Mesenchymal stem cell (in vitro differentiated cells and primary cell): ENCODE results near the gene POLR2H.

Experiments
- DNase-seq: peaks from one replicate; pipeline ENCODE4 v3.0.0-alpha.2; 2013
- H2AFZ ChIP-seq: one replicate; pipeline ENCODE4 v1.6.1; 2013; ENCODE audit warnings: low read depth, mild to moderate bottlenecking, control low read depth, inconsistent platforms, low read length, moderate library complexity
- H2AK5ac ChIP-seq: 2 replicates; pipeline ENCODE4 v1.6.1; 2013; ENCODE audit warnings: low read length, moderate library complexity, mild to moderate bottlenecking, inconsistent platforms; ENCODE audit not compliant: severe bottlenecking
- H2BK120ac ChIP-seq: one replicate; pipeline ENCODE4 v1.6.1; 2013; ENCODE audit warnings: low read depth, mild to moderate bottlenecking, inconsistent platforms, low read length, moderate library complexity
- H2BK12ac ChIP-seq, 2 experiments: one replicate each; pipeline ENCODE4 v1.6.1; 2013; ENCODE audit warnings: inconsistent platforms in 2 of 2, low read length in 2 of 2, mild to moderate bottlenecking in 2 of 2, moderate library complexity in 2 of 2, control low read depth in 1 of 2
- H2BK15ac ChIP-seq: one replicate; pipeline ENCODE4 v1.6.1; 2013; ENCODE audit warnings: mild to moderate bottlenecking, low read depth, inconsistent platforms; ENCODE audit not compliant: poor library complexity, severe bottlenecking
- H2BK5ac ChIP-seq: 2 replicates; pipeline ENCODE4 v1.6.1; 2013; ENCODE audit warnings: low read depth, mild to moderate bottlenecking, low read length, control low read depth, inconsistent platforms; ENCODE audit not compliant: poor library complexity, severe bottlenecking
- H3K14ac ChIP-seq, 2 experiments: one replicate each; pipeline ENCODE4 v1.6.1; 2013; ENCODE audit warnings: inconsistent platforms in 2 of 2, low read length in 2 of 2, control low read depth in 1 of 2, mild to moderate bottlenecking in 1 of 2, moderate library complexity in 1 of 2
- H3K18ac ChIP-seq, 2 experiments: one replicate each; pipeline ENCODE4 v1.6.1; 2013; ENCODE audit warnings: inconsistent platforms in 2 of 2, low read length in 2 of 2, control low read depth in 1 of 2, low read depth in 1 of 2, mild to moderate bottlenecking in 1 of 2
- H3K23ac ChIP-seq, 2 experiments: one replicate each; pipeline ENCODE4 v1.6.1; 2013; ENCODE audit warnings: inconsistent platforms in 2 of 2, low read length in 2 of 2, mild to moderate bottlenecking in 2 of 2, moderate library complexity in 2 of 2, control low read depth in 1 of 2
- H3K27ac ChIP-seq: 2 replicates; pipeline ENCODE4 v1.5.1; 2013; ENCODE audit warnings: mild to moderate bottlenecking, moderate library complexity, low read length, control low read depth, inconsistent platforms; ENCODE audit not compliant: poor library complexity, severe bottlenecking
- H3K27me3 ChIP-seq, 2 experiments: 2 replicates each; pipeline versions ENCODE4 v1.6.1 to v1.7.0; 2013; ENCODE audit warnings: low read length in 2 of 2, mild to moderate bottlenecking in 2 of 2, moderate library complexity in 2 of 2, control low read depth in 1 of 2, inconsistent platforms in 1 of 2; ENCODE audit not compliant: control insufficient read depth in 1 of 2, insufficient read depth in 1 of 2
- H3K36me3 ChIP-seq, 2 experiments: 2 replicates each; pipeline versions ENCODE4 v1.6.1 to v1.7.0; 2013; ENCODE audit warnings: low read length in 2 of 2, control low read depth in 1 of 2, inconsistent platforms in 1 of 2, low read depth in 1 of 2, mild to moderate bottlenecking in 1 of 2; ENCODE audit not compliant: insufficient read depth in 2 of 2, control insufficient read depth in 1 of 2
- H3K4ac ChIP-seq, 2 experiments: one replicate each; pipeline ENCODE4 v1.6.1; 2013; ENCODE audit warnings: inconsistent platforms in 2 of 2, low read length in 2 of 2, mild to moderate bottlenecking in 2 of 2, moderate library complexity in 2 of 2, control low read depth in 1 of 2, low read depth in 1 of 2
- H3K4me1 ChIP-seq: 2 replicates; pipeline ENCODE4 v1.6.1; 2013; ENCODE audit warnings: low read depth, low read length, control low read depth; ENCODE audit not compliant: control insufficient read depth, insufficient read depth
- H3K4me2 ChIP-seq: 2 replicates; pipeline ENCODE4 v1.6.1; 2013; ENCODE audit warnings: low read length, mild to moderate bottlenecking, inconsistent platforms; ENCODE audit not compliant: poor library complexity, severe bottlenecking
- H3K4me3 ChIP-seq, 2 experiments: 2 replicates each; pipeline versions ENCODE4 v1.5.1 to v1.7.0; 2013; ENCODE audit warnings: low read length in 2 of 2, mild to moderate bottlenecking in 2 of 2, control low read depth in 1 of 2, low read depth in 1 of 2; ENCODE audit not compliant: insufficient read depth in 1 of 2
- H3K79me1 ChIP-seq: replicated peaks from 2 replicates; pipeline ENCODE4 v1.6.1; 2013; ENCODE audit warnings: mild to moderate bottlenecking, control low read depth, low read length, inconsistent platforms; ENCODE audit not compliant: poor library complexity, severe bottlenecking
- H3K9ac ChIP-seq: 2 replicates; pipeline ENCODE4 v1.7.0; 2013; ENCODE audit warnings: mild to moderate bottlenecking, low read length, moderate library complexity
- H3K9me3 ChIP-seq: 2 replicates; pipeline ENCODE4 v1.7.0; 2013; ENCODE audit warnings: mild to moderate bottlenecking, low read length; ENCODE audit not compliant: control insufficient read depth
- H4K8ac ChIP-seq: one replicate; pipeline ENCODE4 v1.6.1; 2013; ENCODE audit warnings: inconsistent platforms, mild to moderate bottlenecking, low read length, moderate library complexity
- H4K91ac ChIP-seq: one replicate; pipeline ENCODE4 v1.6.1; 2013; ENCODE audit warnings: mild to moderate bottlenecking, low read length, inconsistent platforms
- WGBS: methylation state at CpG from one replicate; pipeline ENCODE4 v1.1.7; 2013; ENCODE audit warnings: mixed read lengths; 5-methylcytosine and 5-hydroxymethylcytosine counted together

POLR2H gene

DNA sequence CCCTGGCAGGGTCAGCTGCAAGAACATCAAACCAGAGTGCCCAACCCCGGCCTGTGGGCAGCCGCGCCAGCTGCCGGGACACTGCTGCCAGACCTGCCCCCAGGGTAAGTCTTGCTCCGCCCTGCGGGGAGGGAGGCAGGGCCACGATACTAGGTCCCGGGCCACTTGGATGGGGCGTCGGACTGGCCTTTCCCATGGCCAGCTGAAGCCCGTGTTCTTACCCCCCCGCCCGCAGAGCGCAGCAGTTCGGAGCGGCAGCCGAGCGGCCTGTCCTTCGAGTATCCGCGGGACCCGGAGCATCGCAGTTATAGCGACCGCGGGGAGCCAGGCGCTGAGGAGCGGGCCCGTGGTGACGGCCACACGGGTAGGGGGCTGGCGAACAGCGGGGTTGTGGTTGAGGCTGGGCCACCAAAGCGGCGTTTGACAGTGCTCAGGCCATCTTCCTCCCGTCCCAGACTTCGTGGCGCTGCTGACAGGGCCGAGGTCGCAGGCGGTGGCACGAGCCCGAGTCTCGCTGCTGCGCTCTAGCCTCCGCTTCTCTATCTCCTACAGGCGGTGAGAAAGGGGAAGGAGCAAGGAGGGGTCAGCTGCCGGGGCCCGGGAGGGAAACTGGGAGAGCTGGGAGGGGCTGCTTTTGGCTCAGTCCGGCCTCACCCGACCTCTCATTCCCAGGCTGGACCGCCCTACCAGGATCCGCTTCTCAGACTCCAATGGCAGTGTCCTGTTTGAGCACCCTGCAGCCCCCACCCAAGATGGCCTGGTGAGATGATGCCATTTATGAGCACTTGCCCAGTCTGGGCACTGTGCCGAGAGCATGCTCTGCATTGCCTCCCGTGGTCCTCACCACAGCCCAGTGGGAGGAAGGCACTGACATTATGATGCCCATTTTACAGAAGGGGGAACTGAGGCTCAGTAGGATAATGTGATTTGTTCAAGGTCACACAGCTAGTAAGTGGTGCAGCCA is 20.0 kb downstream of the POLR2H start:
- 8% methylated on average over 42 of the region's 55 CpGs for WGBS
- no peaks in the 10 kb centered on the region for H3K36me3 ChIP-seq
- H3K14ac ChIP-seq, result no peak overlapping the region

DNA sequence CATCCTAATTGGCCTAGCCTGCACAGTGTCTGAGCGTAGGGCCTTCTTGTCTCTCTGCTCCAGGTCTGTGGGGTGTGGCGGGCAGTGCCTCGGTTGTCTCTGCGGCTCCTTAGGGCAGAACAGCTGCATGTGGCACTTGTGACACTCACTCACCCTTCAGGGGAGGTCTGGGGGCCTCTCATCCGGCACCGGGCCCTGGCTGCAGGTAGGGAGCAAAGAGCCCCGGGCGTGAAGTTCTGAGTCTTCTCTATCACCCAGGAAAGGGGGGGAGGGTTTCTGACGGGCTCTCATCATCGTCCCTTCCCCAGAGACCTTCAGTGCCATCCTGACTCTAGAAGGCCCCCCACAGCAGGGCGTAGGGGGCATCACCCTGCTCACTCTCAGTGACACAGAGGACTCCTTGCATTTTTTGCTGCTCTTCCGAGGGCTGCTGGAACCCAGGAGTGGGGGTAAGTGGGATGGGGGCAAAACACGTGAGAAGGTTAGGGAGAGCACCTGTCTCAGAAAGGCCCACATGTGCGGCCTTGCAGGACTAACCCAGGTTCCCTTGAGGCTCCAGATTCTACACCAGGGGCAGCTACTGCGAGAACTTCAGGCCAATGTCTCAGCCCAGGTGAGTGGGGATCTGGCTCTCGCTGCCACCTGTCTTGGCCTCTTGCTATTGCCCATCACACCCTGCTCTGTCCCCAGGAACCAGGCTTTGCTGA is 21.0 kb downstream of the POLR2H start:
- no peak overlapping the region for H3K4me2 ChIP-seq
- no peak overlapping the region for H2AK5ac ChIP-seq
- H2BK5ac ChIP-seq, result no peak overlapping the region
- H2BK15ac ChIP-seq, result no peak overlapping the region
- no peaks in the 10 kb centered on the region for H3K36me3 ChIP-seq
- no peak overlapping the region for H3K4me3 ChIP-seq
- H4K8ac ChIP-seq, result no peak overlapping the region
- H2BK12ac ChIP-seq, result no peak overlapping the region
- H3K4me1 ChIP-seq, result peaks cover 22% of the 10 kb centered on the region
- no peak overlapping the region for H2AFZ ChIP-seq
- H3K27ac ChIP-seq, result no peak overlapping the region
- H4K91ac ChIP-seq, result no peak overlapping the region
- H3K14ac ChIP-seq, result no peak overlapping the region
- no peak for DNase-seq
- no peak overlapping the region for H2BK120ac ChIP-seq
- no peaks in the 10 kb centered on the region for H3K9me3 ChIP-seq
- H3K18ac ChIP-seq, result no peak overlapping the region
- WGBS, result 80% methylated on average over 14 of the region's 16 CpGs
- peaks cover 29 to 76% of the 10 kb centered on the region in 2 experiments for H3K27me3 ChIP-seq
- no peak overlapping the region for H3K4ac ChIP-seq
- H3K79me1 ChIP-seq, result no peaks in the 10 kb centered on the region
- H3K9ac ChIP-seq, result no peak overlapping the region
- H3K23ac ChIP-seq, result no peak overlapping the region

More for the DNA sequence above, 20.0 kb downstream of the POLR2H start:
- peak overlapping the region; percentile 3 to 69 for H3K4me3 ChIP-seq
- H3K23ac ChIP-seq, result peak overlapping the region in 1 of 2 experiments; percentile 98
- H2BK120ac ChIP-seq, result no peak overlapping the region
- no peak overlapping the region for H3K4ac ChIP-seq
- peak overlapping the region in 1 of 2 experiments; percentile 55 for H3K18ac ChIP-seq
- H3K4me2 ChIP-seq, result peak overlapping the region; percentile 30
- H3K9ac ChIP-seq, result no peak overlapping the region
- peaks cover 22% of the 10 kb centered on the region for H3K4me1 ChIP-seq
- no peak overlapping the region for H2AK5ac ChIP-seq
- no peak overlapping the region for H2AFZ ChIP-seq
- H2BK15ac ChIP-seq, result no peak overlapping the region
- H4K91ac ChIP-seq, result no peak overlapping the region
- DNase-seq, result peak; percentile 39
- no peaks in the 10 kb centered on the region for H3K79me1 ChIP-seq
- H3K27me3 ChIP-seq, result peaks cover 34 to 76% of the 10 kb centered on the region in 2 experiments
- no peak overlapping the region for H2BK12ac ChIP-seq
- no peaks in the 10 kb centered on the region for H3K9me3 ChIP-seq
- H4K8ac ChIP-seq, result no peak overlapping the region
- no peak overlapping the region for H3K27ac ChIP-seq
- H2BK5ac ChIP-seq, result no peak overlapping the region

DNA sequence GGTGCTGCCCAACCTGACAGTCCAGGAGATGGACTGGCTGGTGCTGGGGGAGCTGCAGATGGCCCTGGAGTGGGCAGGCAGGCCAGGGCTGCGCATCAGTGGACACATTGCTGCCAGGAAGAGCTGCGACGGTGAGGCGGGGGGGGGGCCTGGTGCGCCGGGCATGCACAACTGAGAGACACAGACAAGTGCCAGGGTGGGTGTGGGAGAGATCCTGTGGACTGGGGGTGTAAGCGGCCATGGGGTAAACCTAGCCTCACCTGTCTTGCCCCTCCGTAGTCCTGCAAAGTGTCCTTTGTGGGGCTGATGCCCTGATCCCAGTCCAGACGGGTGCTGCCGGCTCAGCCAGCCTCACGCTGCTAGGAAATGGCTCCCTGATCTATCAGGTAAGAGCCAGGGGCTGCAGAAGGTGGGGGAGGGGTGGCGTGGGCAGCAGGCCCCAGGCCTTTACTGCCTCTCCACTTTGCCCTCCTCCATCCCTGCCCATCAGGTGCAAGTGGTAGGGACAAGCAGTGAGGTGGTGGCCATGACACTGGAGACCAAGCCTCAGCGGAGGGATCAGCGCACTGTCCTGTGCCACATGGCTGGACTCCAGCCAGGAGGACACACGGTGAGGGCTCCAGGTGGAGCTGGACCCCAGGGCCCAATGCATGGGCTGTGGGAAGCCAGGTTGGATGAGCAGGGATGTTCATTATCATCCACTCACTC is 21.7 kb downstream of the POLR2H start:
- Histone ChIP-seq H3K27me3 (peaks cover 29 to 75% of the 10 kb centered on the region in 2 experiments), H3K27ac (no peak overlapping the region), H2BK12ac (no peak overlapping the region), H4K91ac (no peak overlapping the region), H3K4ac (no peak overlapping the region), H3K14ac (no peak overlapping the region), H2BK120ac (no peak overlapping the region), H3K4me1 (peaks cover 22% of the 10 kb centered on the region), H2BK5ac (no peak overlapping the region), H2AK5ac (no peak overlapping the region), H3K9me3 (no peaks in the 10 kb centered on the region), H3K23ac (no peak overlapping the region), H3K9ac (no peak overlapping the region), H4K8ac (no peak overlapping the region), H3K18ac (no peak overlapping the region), H3K79me1 (no peaks in the 10 kb centered on the region), H2BK15ac (no peak overlapping the region), H3K36me3 (no peaks in the 10 kb centered on the region), H3K4me3 (no peak overlapping the region), H2AFZ (no peak overlapping the region), H3K4me2 (no peak overlapping the region)
- 88% methylated on average over 13 of the region's 15 CpGs for WGBS
- no peak for DNase-seq
